Lung (tissue), 12 donors: ENCODE results near the gene CERK. TPM values are rescaled to one million over a fixed set of nuclear protein-coding genes. Genes with fewer than 3 reads are reported as not detected.

Experiments used
- ATAC-seq: fragments of 200-7000 bp; cut with Tn5 transposase; one replicate; pipeline ENCODE4 v1.9.1; 2020; ENCODE audit warnings: moderate number of reproducible peaks; ENCODE audit not compliant: insufficient read depth, low FRiP score
- DNase-seq, 3 donors: peaks; one replicate each; pipeline ENCODE4 v3.0.0-alpha.2; 2013 to 2017
- H3K27ac ChIP-seq, 2 donors: one replicate each; pipeline ENCODE4 v1.5.1; 2013; ENCODE audit warnings: mild to moderate bottlenecking in 2 of 2, moderate library complexity in 2 of 2, control low read depth in 1 of 2, inconsistent platforms in 1 of 2, low read depth in 1 of 2, low read length in 1 of 2
- H3K27me3 ChIP-seq, 3 donors: one replicate each; pipeline ENCODE4 v1.5.1; 2013; ENCODE audit warnings: low read length in 2 of 3; ENCODE audit not compliant: control insufficient read depth in 3 of 3, insufficient read depth in 3 of 3
- H3K36me3 ChIP-seq, 4 donors: one replicate each; pipeline ENCODE4 v1.5.1; 2013; ENCODE audit warnings: low read length in 4 of 4, mild to moderate bottlenecking in 1 of 4, moderate library complexity in 1 of 4; ENCODE audit not compliant: control insufficient read depth in 4 of 4, insufficient read depth in 4 of 4
- H3K4me1 ChIP-seq, 5 donors: one replicate each; pipeline ENCODE4 v1.5.1; 2013; ENCODE audit warnings: low read length in 5 of 5, mild to moderate bottlenecking in 2 of 5, moderate library complexity in 1 of 5; ENCODE audit not compliant: control insufficient read depth in 5 of 5, insufficient read depth in 5 of 5
- H3K4me3 ChIP-seq: one replicate; pipeline ENCODE4 v1.5.1; 2013; ENCODE audit warnings: mild to moderate bottlenecking, control low read depth, moderate library complexity
- H3K9ac ChIP-seq, 2 donors: one replicate each; pipeline ENCODE4 v1.5.1; 2013; ENCODE audit warnings: low read length in 2 of 2, control low read depth in 1 of 2; ENCODE audit not compliant: insufficient read depth in 1 of 2
- H3K9me3 ChIP-seq, 4 donors: one replicate each; pipeline ENCODE4 v1.5.1; 2013; ENCODE audit warnings: low read length in 3 of 4, mild to moderate bottlenecking in 1 of 4, moderate library complexity in 1 of 4; ENCODE audit not compliant: control insufficient read depth in 4 of 4, insufficient read depth in 3 of 4
- WGBS, 2 donors: extraction: QIAGEN DNeasy Blood & Tissue Kit; methylation state at CpG; one replicate each; pipeline ENCODE4 v1.1.7; 2013; 5-methylcytosine and 5-hydroxymethylcytosine counted together
- polyA plus RNA-seq, 2 donors: library from polyadenylated mRNA; stranded (reverse); fragments of 200-250 nt; gene quantifications; one replicate each; pipeline ENCODE4 v1.2.1, GENCODE V29; 2013
- total RNA-seq, 2 donors: library from RNA; depleted of rRNA in 1 of 2; stranded (reverse); fragments of >200 nt in 1 of 2; gene quantifications; one replicate each; pipeline ENCODE4 v1.2.1, GENCODE V29; 2014 to 2021
- TF ChIP-seq, protein P1 (sequence below): IDR thresholded peaks from 2 replicates; pipeline ENCODE4 v1.5.1; 2012; ENCODE audit warnings: mild to moderate bottlenecking; ENCODE audit errors: control extremely low read depth, extremely low read depth
- donor health status: control.
- donor health status: control.
- donor health status: Bipolar disorder and iron deficiency.
- donor health status: healthy.
- donor health status: DM: yes; HTN: yes; CAD: no.

CERK gene
- total and polyA plus RNA-seq, 4 donors: 12.1 to 36.2 (median 31.7) TPM

DNA sequence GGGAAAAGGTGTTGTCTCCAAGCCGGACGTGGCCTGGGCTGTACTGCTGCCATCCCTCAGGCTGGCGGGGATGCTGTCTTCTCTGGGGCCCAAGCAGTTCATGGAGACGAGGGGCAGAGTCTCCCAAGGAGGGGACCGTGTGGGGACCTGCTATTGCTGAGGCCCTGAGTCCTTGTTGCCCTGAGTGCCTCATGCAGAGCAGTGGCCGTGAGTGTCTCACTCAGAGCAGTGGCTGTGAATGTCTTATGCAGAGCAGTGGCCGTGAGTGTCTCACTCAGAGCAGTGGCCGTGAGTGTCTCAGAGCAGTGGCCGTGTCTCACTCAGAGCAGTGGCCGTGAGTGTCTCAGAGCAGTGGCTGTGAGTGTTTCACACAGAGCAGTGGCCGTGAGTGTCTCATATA lies 63.1 kb downstream of the CERK start:
- ATAC-seq (no peak), DNase-seq (no peak)
- WGBS, 2 donors: 62 to 78% methylated on average over 11 of the region's 11 CpGs
- TF ChIP-seq, protein P1, sequence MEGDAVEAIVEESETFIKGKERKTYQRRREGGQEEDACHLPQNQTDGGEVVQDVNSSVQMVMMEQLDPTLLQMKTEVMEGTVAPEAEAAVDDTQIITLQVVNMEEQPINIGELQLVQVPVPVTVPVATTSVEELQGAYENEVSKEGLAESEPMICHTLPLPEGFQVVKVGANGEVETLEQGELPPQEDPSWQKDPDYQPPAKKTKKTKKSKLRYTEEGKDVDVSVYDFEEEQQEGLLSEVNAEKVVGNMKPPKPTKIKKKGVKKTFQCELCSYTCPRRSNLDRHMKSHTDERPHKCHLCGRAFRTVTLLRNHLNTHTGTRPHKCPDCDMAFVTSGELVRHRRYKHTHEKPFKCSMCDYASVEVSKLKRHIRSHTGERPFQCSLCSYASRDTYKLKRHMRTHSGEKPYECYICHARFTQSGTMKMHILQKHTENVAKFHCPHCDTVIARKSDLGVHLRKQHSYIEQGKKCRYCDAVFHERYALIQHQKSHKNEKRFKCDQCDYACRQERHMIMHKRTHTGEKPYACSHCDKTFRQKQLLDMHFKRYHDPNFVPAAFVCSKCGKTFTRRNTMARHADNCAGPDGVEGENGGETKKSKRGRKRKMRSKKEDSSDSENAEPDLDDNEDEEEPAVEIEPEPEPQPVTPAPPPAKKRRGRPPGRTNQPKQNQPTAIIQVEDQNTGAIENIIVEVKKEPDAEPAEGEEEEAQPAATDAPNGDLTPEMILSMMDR: no peak
- Histone ChIP-seq H3K27me3 (no peaks in the 10 kb centered on the region), H3K4me3 (no peak overlapping the region), H3K9me3 (no peaks in the 10 kb centered on the region), H3K36me3 (peaks cover 0 to 41% (median 0%) of the 10 kb centered on the region in 4 donors), H3K4me1 (peaks cover 0 to 9% (median 0%) of the 10 kb centered on the region in 5 donors), H3K9ac (no peak overlapping the region), H3K27ac (no peak overlapping the region)

DNA sequence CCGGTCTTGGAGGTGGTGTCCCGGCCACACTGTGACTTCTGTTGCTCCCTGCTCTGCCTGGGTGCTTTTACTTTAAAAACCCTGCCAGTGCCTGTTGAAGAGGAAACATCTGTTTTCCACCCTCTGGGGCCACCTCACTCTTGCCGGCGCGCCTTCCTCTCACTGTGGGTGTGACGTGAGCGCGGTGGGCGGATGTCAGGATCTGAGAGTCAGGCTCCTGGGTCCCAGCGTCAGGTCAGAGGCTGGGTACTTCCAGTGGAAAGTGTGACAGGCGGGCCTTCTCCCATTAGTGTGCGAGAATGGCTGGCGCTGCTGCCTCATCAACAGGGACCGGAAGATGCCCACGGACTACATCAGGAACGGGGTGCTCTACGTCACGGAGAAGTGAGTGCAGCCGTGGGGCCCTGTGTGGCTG lies 63.7 kb downstream of the CERK start:
- DNase-seq: peak; percentile 44 to 53 (median 49)
- no peak overlapping the region for H3K9ac ChIP-seq

DNA sequence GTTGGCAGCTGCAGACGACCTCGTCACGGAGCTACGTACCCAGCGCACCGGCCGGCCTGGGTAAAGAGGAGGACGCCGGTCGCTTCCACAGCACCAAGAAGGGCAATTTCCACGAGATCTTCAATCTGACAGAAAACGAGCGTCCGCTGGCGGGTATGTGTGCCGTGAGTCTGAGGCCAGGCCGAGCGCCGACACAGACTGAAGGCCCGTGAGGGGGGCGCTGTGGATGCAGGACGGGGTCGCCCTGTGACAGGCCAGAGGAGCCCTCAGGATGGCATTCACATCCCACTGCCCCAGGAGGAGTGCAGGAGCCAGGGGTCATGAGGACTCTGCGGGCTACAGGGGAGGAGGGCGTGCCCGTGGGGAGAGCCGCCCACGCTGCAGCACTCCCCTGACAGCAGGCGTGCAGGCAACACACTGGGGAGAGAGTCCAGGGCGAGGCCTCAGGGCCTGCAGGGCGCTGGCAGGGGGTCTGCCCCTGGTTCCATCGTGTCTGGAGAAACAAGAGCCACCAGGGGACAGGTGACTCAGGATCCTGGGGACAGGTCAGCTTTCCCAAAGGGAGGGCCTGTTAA lies 64.3 kb downstream of the CERK start:
- no peak overlapping the region for H3K27ac ChIP-seq
- H3K4me3 ChIP-seq: no peak overlapping the region
- peaks cover 0 to under 1% (median 0%) of the 10 kb centered on the region in 4 donors for H3K9me3 ChIP-seq
- 74 to 86% methylated on average over 30 to 32 of the region's 32 CpGs for WGBS, 2 donors
- no peak overlapping the region for H3K9ac ChIP-seq
- ATAC-seq (no peak), DNase-seq (no peak)
- TF ChIP-seq, protein P1: no peak
- H3K27me3 ChIP-seq: no peaks in the 10 kb centered on the region
- H3K36me3 ChIP-seq: peaks cover 0 to 44% (median 3%) of the 10 kb centered on the region in 4 donors
- H3K4me1 ChIP-seq: no peaks in the 10 kb centered on the region

More for the DNA sequence above, 63.7 kb downstream of the CERK start:
- Histone ChIP-seq H3K9me3 (no peaks in the 10 kb centered on the region), H3K4me3 (no peak overlapping the region), H3K27ac (no peak overlapping the region), H3K27me3 (no peaks in the 10 kb centered on the region), H3K4me1 (peaks cover 0 to 3% (median 0%) of the 10 kb centered on the region in 5 donors), H3K36me3 (peaks cover 0 to 43% (median 0%) of the 10 kb centered on the region in 4 donors)
- ATAC-seq: no peak
- TF ChIP-seq, protein P1: no peak
- 33 to 65% methylated on average over 19 of the region's 19 CpGs for WGBS, 2 donors
